GM18909 (cell line): Measurements from ENCODE around the gene DOHH.

Experiments used
- ATAC-seq: cut with Tn5 transposase; IDR thresholded peaks from one replicate; pipeline ENCODE4 v1.9.1; 2021; ENCODE audit warnings: mild to moderate bottlenecking; ENCODE audit not compliant: unreplicated experiment, poor library complexity

DOHH gene

DNA sequence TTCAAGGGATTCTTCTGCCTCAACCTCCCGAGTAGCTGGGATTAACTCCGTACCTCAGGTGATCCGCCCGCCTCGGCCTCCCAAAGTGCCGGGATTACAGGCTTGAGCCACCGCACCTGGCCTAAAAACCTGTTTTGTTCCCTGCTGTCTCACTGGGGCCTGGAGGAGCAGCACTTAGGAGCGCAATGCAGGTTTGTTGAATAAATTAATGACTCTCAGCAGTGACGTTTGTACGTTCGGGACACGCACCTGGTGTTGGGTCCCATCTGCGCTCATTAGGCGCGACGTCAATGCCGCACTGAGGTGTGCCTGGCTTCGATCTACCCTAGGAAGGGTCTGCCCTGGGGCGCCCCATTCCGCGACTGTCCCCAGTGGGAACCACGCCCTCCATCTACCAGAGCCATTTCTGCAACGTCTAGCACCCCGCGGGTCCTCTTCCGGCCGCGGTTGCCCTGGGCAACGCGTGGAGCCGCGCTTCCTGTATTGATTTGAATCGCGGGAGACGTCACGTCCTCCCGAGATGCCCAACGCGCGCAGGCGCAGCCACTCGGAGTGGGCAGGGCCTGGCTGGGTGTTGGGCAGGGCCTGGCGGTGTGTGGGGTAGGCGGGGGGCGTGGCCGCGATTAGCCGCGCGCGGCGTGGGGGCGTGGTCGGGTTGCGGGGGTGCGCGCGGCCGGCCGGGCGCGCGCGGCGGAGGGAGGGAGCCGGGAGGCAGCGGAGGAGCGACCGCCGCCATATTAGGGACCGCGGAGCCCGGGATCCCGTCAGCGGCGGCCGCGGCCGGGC, 5.3 kb upstream of the DOHH start, which contains the start of gene FZR1:
TSS of gene FZR1 (plus strand) at position 714 of the 786 bp plus-strand sequence. CDS start 16,679 bp downstream, outside the sequence.
- peak; percentile 85 for ATAC-seq

DNA sequence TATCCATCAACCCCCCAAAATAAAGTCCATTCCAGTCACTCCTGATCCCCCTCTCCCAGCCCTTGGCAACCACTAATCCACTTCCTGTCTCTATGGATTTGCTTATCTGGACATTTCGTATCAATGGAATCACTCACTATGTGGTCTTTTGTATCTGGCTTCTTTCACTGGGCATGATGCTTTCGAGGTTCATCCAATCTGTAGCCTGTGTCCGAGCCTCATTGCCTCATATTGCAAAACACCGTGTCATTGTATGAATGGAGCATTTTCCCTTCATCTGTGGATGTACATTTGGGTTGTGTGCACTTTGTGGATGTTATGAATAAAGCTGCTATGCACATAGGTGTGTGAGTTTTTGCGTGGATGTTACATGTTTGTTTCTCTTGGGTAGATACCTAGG, 4.3 kb upstream of the DOHH start:
- no peak for ATAC-seq

DNA sequence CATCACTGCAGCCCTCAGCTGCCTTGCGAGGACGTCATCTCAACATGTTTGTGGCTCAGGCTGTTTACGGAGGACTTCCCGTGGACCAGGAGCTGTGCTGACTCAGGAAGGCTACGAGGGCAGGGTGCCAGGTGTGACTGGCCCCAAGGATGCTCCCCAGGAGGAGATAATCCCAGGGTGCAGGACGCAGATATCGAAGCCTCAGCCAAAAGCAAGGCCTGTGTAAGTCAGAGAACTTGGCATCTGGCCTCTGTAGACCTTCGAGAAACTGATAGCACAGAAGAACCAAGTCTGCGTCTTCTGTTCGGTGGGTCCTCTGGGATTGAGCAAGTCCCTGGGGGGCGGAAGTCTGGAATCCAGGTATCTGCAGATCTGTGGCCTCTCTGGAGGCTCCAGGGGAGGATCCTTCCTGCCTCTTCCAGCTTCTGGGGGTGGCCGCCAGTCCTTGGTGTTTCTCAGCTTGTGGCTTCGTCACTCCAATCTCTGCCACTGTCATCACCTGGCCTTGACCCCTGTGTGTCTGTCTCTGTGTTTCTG, 2.6 kb upstream of the DOHH start:
- ATAC-seq: no peak

DNA sequence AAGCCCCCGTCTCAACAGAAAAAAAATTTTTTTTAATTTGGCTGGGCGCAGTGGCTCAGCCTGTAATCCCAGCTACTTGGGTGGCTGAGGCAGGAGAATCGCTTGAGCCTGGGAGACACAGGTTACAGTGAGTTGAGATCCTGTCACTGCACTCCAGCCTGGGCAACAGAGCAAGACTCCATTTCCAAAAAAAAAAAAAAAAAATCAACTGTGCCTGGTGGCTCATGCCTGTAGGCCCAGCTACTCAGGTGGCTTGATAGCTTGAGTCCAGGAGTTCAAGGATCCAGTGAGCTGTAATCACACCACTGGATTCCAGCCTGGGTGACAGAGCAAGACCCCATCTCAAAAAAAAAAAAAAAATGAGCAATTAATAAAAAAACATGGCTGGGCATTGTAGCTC, 1.3 kb upstream of the DOHH start:
- no peak for ATAC-seq

DNA sequence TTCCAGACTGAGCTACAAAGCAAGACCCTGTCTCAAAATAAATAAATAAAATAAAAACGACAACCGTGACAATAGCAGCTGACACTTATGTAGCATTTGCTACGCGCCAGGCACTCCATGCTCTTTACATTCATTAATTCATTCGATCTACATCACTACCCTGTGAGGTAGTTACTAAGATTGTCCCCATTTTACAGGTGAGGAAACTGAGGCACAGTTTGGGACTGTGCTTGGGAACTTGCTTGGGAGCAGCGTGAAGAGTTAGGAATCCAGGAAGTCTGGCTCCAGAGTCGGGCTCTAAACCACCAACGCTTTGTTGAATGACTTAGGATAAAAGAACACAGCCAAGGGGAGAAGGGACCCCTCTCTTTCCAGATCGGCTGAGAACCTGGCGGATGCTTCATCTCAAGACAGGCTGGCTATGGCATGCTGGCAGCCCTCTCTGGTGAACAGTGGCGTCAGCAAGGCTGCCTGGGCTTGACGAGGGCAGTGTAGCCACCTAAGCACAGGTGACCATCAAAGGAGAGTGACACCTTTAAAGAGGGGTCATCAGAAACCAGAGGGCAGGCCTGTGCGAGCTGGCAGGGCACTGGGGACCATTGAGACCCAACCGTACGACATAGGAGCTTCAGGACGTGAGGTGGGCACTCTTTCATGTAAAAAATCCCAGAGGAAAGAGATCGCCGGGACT, 591 bp downstream of the DOHH start:
- no peak for ATAC-seq

DNA sequence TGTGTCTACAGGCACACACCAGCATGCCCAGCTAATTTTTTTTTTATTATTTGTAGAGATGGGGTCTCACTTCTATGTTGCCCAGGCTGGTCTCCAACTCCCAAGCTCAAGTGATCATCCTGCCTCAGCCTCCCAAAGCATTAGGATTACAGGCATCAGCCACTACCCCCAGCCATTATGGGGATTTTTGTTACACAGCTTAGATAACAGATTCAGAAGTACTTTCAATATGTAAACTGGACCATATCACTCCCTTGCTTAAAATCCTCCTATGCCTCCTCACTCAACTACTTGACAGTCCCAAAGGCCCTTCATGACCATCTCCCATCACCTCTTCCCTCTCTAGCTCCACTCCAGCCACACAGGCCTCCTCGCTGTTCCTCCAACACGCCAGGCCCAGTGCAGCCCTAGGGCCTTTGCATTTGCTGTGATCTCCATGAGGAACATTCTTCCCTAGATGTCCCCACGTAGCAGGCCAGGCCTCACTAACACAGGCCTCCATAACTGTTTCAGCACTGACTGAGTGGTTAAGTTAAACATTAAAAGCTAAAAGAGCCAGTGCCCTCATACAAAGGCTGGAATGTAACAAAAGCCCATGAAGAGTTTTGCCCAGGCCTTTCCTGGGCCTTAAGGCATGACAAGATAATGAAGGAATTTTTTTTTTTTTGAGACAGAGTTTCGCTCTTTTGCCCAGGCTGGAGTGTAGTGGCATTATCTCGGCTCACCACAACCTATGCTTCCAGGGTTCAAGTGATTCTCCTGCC, 2.5 kb downstream of the DOHH start:
- ATAC-seq: no peak

DNA sequence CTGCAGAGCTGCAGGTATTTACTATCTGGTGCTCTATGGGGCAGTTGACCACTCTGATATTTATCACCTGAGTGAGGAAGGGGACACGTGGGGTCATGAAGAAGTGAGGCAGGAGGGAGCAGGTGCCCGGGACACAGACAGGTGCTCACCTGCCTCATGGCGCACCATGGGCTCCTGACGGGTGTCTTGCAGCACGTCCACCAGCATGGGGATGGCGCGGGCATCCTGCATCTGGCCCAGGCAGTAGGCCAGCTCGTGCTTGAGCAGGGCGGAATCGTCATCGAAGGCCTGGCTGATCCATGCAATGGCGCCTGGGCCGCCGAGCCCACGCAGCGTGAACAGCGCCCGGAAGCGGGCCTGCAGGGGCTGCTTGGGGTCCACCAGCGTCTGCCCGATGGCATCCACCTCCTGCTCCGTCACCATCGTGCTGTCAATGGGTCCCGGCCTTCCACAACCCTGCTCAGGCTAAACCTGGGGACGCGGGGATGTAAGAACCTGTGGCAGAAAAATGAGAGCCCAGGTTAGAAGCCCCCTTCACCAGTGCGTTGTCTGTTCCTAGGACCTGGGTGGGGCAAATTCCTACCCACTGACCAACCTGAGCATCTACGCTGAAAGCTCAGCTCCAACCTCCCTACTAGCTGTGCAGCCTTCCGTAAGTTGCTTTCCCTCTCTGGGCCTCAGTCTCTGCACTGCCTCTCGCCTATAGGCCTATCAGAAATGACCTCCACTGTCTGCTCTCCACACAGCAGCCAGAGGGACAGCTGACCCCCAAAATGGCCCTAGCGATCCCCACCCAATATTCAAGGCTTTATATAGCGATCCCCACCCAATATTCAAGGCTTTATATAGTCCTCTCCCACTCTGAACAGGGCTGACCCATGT, 3.8 kb downstream of the DOHH start:
- no peak for ATAC-seq

DNA sequence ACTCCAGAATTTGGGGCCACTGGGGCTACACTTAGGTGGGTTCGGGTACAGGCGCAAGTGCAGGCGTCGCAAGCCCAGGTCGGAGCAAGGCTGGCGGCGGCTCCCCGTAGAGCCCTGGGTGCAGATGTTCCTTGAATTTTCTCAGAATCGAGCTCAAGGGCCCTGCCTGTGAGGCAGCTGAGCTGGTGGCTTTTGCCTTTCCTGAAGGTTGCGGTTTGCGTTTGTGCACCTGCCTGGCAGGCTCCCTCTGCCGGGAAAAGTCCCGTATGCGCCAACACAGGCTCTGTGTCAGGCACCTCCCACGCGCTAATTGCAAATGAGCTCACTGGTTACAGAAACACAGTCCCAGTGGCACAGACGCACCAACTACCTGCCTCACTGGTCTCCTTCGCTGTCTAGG, 5.9 kb downstream of the DOHH start:
- ATAC-seq: no peak

DNA sequence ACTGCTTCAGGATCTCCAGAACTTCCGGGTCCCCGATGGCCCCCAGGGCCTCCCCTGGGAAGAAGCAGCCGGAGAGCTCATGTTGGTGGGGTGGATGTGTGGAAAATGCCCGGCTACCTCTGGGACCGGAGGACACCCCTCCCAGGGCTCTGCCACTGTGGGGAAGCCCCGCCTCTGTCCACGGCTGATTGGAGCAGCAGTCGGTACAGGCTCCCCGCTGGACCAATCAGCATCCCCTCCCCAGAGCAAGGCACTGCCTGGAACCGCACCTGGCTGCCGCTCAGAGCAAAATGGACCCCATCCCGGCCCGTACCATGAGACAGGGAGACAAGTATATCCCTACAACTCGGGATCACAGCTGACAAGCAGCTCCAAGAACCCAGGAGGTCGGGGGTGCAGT, 6.4 kb downstream of the DOHH start:
- no peak for ATAC-seq

DNA sequence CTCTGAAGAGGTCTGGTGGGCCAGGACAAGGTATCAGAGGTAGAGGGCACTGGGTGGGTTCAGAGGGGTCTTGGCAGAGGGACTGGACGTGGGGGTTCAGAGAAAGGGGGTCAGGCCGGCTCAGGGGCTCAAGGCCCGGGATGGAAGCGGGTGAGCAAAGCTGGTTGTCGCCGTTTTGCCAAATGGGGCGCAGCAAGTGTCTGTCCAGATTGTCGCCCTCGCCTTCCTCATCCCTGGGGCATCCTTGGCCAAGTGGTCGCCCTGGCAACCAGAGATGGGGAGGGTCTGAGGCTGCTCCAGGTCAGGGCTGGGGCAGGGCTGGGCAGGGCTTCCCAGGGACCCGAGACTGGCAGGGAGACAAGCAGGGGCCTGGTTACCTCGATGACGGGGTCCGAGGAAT, 6.8 kb downstream of the DOHH start:
- no peak for ATAC-seq

DNA sequence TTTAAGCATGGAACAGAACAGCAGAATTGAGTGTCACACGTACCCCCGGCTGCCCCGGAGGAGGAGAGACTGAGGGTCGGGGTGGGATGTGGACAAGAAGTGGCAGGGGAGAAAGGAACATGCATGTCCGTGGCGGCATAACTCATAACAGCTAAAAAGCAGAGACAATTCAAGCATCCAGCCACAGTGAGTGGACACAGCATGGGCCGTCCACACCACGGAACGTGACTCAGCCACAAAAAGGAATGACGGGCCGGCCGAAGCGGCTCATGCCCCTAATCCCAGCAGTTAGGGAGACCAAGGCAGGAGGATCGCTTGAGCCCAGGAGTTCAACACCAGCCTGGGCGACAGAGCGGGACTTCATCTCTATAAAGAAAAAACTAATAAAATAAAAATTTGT, 7.6 kb downstream of the DOHH start:
- ATAC-seq: no peak

DNA sequence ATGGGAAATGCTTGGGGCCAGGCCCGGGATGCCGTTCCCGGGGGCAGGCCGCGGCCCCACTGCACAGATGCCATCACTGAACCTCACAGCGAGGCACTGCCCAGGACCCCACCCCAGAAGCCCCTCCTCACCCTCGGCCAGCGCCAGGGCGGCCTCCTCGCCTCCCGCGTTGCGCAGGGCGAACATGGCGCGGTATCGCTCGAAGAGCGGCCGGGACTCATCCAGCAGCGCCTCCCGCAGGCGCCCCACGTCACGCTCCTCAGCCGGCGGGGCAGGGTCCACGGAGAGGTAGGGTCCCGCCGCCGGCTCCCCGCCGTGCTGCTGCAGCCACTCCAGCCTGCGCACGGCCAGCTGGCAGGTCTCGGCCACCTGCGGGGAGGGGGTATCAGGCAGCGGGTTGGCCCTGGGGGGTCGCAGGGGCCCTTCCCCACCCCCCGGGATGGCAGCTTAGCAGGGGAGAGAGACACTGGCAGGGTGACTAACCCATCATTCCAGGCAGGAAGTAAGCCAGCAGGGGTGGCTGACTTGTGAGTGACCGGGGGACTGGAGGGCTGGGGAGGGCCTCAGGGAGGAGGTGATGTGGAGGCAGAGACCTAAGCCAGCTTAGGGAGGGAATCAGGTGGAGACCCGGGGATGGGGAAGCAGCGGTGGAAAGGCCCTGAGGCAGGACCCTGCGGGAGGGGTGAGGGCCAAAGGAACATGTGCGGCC, 8.2 kb downstream of the DOHH start:
- no peak for ATAC-seq

DNA sequence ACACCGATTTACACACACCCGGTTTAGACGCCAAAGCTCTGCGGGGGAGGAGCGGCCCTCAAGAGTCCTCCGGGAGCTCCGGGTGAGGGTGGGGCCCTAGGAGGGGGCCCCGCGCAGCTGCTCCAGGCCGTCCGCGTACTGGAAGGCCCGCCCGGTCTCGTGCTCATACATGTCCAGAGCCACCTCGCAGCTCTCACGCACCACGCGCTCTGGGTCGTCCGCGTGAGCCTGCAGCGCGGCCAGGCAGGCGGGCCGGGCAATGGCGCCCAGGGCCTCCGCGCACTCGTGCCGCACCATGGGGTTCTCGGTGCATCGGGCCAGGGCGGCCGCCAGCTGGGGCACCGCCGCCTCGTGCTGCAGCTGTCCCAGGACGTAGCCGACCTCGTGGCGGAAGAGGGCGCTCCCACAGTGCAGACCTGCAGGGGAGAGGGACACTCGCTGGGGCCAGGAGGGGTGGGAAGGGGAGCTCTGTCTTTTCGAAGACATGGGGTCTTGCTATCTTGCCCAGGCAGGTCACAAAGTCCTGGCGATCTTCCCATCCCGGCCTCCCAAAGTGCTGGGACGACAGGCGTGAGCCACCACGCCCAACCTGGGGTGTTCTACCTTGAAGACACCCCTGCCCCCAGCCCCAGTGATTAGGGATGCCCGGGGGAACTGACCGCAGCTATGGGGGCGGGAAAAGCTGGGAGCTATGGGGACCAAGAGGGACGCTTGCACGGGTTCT, 8.9 kb downstream of the DOHH start:
- no peak for ATAC-seq

DNA sequence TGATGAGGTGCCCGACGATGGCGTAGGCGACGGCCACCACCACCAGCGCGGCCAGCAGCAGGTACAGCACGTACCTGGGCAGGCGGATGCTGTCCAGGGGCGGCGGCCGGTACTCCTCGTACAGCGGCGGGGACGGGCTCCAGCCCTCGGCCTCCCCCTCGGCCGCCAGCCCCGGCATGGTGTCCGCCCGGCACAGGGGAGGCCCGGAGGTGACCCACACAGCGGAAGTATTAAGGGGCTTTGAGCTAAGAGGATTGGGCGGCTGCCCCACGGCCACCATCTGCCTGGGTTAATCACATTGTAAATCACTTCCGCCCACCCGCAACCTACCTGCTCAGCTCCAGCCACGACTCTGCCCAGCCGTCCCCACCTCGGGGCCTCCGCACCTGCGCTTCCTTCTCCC, 17.2 kb downstream of the DOHH start, which contains the start of gene SMIM44:
TSS of gene SMIM44 (minus strand) at position 216 of the 403 bp plus-strand sequence. CDS start at position 178, 38 bp downstream.
- no peak for ATAC-seq

DNA sequence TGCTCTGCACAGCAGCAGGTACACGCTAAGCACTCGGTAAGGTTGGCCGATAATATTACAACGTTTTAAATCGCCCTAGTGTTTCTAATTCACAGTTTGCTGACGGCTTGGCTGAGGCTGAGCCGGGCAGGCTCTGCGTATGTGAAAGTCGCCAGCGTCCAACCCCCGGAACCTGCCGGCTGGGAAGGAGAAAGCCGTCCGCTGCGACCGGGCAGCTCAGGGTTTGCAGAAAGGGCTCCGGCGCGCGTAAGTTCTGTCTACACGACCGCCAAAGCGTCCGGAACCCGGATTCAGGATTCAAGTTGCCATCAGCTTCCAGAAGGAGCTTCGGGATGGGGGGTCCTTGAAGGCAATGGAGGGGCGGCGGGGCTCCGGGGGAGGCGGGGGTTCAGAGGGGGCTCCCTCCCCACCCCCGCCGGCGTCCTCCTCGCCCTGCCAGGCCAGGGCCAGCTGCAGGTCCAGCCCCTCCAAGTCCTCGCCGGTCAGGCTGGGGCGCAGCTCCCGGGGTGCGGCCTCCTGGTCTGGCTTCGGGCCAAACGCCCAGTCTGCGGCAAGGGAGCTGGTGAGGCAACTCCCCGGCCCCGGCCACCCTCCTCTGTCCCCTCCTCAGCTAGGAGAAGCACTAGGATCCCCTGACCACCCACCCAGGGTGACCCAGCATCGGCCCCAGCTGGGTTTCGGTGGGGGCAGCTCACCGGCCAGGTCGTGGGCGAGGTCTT, 17.8 kb downstream of the DOHH start:
- ATAC-seq: no peak

DNA sequence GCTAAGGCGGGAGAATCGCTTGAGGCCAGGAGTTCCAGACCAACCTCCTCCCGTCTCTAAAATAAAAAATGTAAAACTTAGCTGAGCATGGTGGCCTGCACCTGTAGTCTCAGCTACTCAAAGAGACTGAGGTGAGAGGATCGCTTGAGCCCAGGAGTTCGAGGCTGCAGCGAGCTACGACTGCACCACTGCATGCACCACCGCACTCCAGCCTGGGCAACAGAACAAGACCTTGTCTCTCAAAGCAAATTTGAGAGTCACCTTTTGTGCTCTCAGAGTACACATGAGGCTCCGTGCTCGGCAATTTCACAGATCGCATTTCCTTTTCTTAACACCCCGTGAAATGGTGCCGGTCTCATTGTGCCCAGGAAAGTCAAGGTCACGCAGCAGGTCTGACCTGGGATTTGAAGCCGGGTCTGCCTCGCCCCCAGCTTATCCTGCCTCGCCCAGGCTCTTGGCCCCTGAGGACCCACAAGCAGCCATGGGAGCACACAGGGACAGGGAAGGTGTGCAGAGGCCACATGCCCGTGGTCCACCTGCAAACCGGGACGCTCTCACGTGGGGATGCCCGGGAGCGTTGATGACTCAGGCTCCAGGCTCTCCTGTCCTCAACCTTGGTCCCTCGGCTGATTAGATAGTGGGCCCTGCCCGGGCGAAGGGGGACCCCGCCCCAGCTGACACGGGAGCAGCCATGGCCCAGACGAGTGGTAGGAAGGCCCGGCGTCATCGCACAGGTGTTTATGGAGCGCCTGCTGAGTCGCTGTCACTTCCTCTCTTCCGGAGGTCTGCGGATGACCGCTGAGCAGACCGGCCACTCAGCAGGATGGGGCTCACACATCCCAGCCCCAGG, 19.0 kb downstream of the DOHH start:
- no peak for ATAC-seq
